ENCODE data around the gene SLC44A4. TPM values are rescaled to one million over a fixed set of nuclear protein-coding genes. Genes with fewer than 3 reads are reported as not detected.
A peak's percentile ranks its signal among the peaks of the same experiment; 100 is the strongest.

Gene SLC44A4
- total and polyA plus RNA-seq, 9 of the 15 experiments (the other 6 are each of a cell fraction or from before 2014, with no cell fraction given) = 7.9 to 18.6 (median 11.2) TPM

DNA sequence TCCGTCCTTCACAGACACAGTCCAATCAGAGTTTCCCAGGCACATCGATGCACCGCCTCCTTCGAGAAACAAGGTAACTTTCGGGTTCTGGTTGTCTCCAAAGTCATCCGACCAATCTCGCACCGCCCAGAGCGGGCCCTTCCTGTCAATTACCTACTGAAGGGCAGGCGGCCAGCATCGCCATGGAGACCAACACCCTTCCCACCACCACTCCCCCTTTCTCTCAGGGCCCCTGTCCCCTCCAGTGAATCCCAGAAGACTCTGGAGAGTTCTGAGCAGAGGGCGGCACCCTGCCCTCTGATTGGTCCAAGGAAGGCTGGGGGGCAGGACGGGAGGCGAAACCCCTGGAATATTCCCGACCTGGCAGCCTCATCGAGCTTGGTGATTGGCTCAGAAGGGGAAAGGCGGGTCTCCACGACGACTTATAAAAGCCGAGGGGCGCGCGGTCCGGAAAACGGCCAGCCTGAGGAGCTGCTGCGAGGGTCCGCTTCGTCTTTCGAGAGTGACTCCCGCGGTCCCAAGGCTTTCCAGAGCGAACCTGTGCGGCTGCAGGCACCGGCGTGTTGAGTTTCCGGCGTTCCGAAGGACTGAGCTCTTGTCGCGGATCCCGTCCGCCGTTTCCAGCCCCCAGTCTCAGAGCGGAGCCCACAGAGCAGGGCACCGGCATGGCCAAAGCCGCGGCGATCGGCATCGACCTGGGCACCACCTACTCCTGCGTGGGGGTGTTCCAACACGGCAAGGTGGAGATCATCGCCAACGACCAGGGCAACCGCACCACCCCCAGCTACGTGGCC, 51.3 kb downstream of the SLC44A4 start, which contains the start of gene HSPA1B (continued):
- TF ChIP-seq FOXA3 (CRISPR knock-in tag; conservative IDR thresholded peaks at IDR 0.05 in 1 of 2, IDR thresholded peaks at IDR 0.05 in 1 of 2) (peak in 1 of 2 experiments; percentile 59; a peak in 2 of 4 replicates), SREBF1 (IDR thresholded peaks at IDR 0.05; ENCODE audit: borderline replicate concordance, low read depth, low read length) (peak; percentile 78; the same call in 1 of the 2 replicates), ZNF780A (CRISPR knock-in tag; IDR thresholded peaks at IDR 0.05) (no peak), ZNF232 (CRISPR knock-in tag; IDR thresholded peaks at IDR 0.05) (peak; percentile 86; the same call in 1 of the 2 replicates), U2AF2 (optimal IDR thresholded peaks at IDR 0.05; ENCODE audit: low read depth, low read length) (no peak), BMI1 (IDR thresholded peaks at IDR 0.05; ENCODE audit: low read length) (peak; percentile 76), SOX6 (IDR thresholded peaks at IDR 0.05) (no peak), ZKSCAN1 (IDR thresholded peaks at IDR 0.05; ENCODE audit: low read depth, low read length) (peak; percentile 71), MYC (IDR thresholded peaks at IDR 0.05; ENCODE audit: low read depth, low read length) (peak; percentile 77), MYC (CRISPR knock-in tag; IDR thresholded peaks at IDR 0.05; ENCODE audit: borderline replicate concordance, low read depth) (peak; percentile 90; the same call in 1 of the 2 replicates), PRMT5 (CRISPR knock-in tag; IDR thresholded peaks at IDR 0.05) (no peak), ZNF778 (CRISPR knock-in tag; IDR thresholded peaks at IDR 0.05) (no peak), ZNF668 (CRISPR knock-in tag; IDR thresholded peaks at IDR 0.05) (no peak), ZBTB7A (IDR thresholded peaks at IDR 0.05; ENCODE audit: borderline replicate concordance, control insufficient read depth, low read depth, low read length) (peak; percentile 99), TFAM (CRISPR knock-in tag; conservative IDR thresholded peaks at IDR 0.05) (no peak), MAFF (IDR thresholded peaks at IDR 0.05; ENCODE audit: low read length) (no peak), SRSF1 (IDR thresholded peaks at IDR 0.05; ENCODE audit: low read depth, low read length) (peak; percentile 94)
- TF ChIP-seq, protein P1, sequence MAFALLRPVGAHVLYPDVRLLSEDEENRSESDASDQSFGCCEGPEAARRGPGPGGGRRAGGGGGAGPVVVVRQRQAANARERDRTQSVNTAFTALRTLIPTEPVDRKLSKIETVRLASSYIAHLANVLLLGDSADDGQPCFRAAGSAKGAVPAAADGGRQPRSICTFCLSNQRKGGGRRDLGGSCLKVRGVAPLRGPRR (CRISPR knock-in tag; IDR thresholded peaks at IDR 0.05) = peak; percentile 86
- TF ChIP-seq, protein P2, sequence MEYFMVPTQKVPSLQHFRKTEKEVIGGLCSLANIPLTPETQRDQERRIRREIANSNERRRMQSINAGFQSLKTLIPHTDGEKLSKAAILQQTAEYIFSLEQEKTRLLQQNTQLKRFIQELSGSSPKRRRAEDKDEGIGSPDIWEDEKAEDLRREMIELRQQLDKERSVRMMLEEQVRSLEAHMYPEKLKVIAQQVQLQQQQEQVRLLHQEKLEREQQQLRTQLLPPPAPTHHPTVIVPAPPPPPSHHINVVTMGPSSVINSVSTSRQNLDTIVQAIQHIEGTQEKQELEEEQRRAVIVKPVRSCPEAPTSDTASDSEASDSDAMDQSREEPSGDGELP (CRISPR knock-in tag; IDR thresholded peaks at IDR 0.05; ENCODE audit: borderline replicate concordance) = peak; percentile 81
- TF ChIP-seq, protein P3, sequence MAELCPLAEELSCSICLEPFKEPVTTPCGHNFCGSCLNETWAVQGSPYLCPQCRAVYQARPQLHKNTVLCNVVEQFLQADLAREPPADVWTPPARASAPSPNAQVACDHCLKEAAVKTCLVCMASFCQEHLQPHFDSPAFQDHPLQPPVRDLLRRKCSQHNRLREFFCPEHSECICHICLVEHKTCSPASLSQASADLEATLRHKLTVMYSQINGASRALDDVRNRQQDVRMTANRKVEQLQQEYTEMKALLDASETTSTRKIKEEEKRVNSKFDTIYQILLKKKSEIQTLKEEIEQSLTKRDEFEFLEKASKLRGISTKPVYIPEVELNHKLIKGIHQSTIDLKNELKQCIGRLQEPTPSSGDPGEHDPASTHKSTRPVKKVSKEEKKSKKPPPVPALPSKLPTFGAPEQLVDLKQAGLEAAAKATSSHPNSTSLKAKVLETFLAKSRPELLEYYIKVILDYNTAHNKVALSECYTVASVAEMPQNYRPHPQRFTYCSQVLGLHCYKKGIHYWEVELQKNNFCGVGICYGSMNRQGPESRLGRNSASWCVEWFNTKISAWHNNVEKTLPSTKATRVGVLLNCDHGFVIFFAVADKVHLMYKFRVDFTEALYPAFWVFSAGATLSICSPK (IDR thresholded peaks at IDR 0.05; ENCODE audit: borderline replicate concordance) = no peak
- TF ChIP-seq, protein P4, sequence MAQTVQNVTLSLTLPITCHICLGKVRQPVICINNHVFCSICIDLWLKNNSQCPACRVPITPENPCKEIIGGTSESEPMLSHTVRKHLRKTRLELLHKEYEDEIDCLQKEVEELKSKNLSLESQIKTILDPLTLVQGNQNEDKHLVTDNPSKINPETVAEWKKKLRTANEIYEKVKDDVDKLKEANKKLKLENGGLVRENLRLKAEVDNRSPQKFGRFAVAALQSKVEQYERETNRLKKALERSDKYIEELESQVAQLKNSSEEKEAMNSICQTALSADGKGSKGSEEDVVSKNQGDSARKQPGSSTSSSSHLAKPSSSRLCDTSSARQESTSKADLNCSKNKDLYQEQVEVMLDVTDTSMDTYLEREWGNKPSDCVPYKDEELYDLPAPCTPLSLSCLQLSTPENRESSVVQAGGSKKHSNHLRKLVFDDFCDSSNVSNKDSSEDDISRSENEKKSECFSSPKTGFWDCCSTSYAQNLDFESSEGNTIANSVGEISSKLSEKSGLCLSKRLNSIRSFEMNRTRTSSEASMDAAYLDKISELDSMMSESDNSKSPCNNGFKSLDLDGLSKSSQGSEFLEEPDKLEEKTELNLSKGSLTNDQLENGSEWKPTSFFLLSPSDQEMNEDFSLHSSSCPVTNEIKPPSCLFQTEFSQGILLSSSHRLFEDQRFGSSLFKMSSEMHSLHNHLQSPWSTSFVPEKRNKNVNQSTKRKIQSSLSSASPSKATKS (CRISPR knock-in tag; IDR thresholded peaks at IDR 0.05) = no peak
